Brain microvascular endothelial cell (primary cell): Measurements from ENCODE around the gene STYXL1.
A peak's percentile ranks its signal among the peaks of the same experiment; 100 is the strongest.
"Not testable (repeated sequence)": the region's sequence is repeated elsewhere in the genome, so short reads cannot be mapped to it uniquely, and the experiment has no call there.

Source experiments
- DNase-seq: peaks from one replicate; pipeline ENCODE4 v3.0.0-alpha.2; 2020
- H3K27ac ChIP-seq: fragments of 250-450 bp; sonication (Bioruptor Pico); 2 replicates; pipeline ENCODE4 v1.5.1; 2020; ENCODE audit warnings: mild to moderate bottlenecking, moderate library complexity
- H3K27me3 ChIP-seq: fragments of 250-450 bp; sonication (Bioruptor Pico); replicated peaks from 2 replicates; pipeline ENCODE4 v1.5.1; 2020; ENCODE audit warnings: mild to moderate bottlenecking
- H3K36me3 ChIP-seq: fragments of 250-450 bp; sonication (Bioruptor Pico); replicated peaks from 2 replicates; pipeline ENCODE4 v1.5.1; 2020; ENCODE audit warnings: mild to moderate bottlenecking
- H3K4me3 ChIP-seq: 2 replicates; pipeline ENCODE4 v1.5.1; 2011; ENCODE audit warnings: low read depth, mild to moderate bottlenecking, control low read depth, low read length, moderate library complexity
- in situ Hi-C: cut with HindIII; loops from 2 replicates; pipeline ENCODE4 v1.10.0; 2017; ENCODE audit warnings: low sequenced_read_pairs, low pct_ligation_motif_present
- TF ChIP-seq, protein P1 (sequence below): IDR thresholded peaks from 2 replicates; pipeline ENCODE4 v1.5.1; 2011; ENCODE audit warnings: low read depth, mild to moderate bottlenecking, moderate library complexity, low read length, control low read depth, inconsistent platforms; ENCODE audit errors: missing control alignments

STYXL1 gene, protein sequence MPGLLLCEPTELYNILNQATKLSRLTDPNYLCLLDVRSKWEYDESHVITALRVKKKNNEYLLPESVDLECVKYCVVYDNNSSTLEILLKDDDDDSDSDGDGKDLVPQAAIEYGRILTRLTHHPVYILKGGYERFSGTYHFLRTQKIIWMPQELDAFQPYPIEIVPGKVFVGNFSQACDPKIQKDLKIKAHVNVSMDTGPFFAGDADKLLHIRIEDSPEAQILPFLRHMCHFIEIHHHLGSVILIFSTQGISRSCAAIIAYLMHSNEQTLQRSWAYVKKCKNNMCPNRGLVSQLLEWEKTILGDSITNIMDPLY

DNA sequence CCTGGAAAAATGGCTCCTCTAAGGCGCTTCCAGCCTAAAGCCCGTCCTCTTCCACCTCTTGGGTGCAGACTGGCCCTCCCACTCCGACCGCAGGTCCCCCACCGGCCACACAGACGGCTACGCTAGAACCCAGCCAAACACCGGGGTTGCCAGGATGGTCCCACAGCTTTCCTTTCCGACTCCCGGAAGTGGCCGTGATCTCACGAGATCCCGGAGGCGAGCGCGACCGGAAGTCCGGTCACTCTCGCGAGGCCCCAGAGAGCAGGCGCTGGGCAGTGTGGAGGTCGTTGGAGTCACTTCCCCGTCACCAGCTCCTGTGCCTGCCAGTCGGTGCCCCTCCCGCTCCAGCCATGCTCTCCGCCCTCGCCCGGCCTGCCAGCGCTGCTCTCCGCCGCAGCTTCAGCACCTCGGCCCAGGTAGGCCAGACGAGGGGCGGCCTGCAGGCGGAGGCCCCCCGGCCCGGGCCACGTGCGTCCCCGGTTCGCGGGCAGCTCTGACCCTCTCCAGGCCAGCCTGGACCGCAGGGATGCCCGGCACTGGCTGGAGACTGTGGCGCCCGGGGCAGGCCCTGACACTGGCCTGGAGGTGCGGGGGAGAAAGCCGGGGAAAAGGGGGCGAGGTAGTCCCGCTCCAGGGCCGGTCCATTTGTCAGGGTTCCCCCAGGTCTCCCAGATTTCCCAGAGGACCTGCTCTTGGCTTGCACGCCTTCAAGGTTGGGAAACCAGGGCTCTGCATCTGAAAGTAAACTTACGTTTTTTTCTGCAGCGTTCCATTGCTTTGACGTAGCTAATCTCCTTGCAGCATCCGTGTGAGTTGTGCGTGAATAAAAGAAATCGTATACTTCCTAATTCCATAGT, at the start of gene STYXL1, which contains the start of gene MDH2:
TSS of gene STYXL1 (minus strand) at position 190 of the 857 bp plus-strand sequence. CDS start 17,477 bp downstream, outside the sequence.
TSS of gene MDH2 (plus strand) at position 296 of the 857 bp plus-strand sequence. CDS start at position 351, 55 bp downstream.
- in situ Hi-C loops, result no loop called here
- Histone ChIP-seq H3K36me3 (peaks cover 9% of the 10 kb centered on the region), H3K27me3 (no peaks in the 10 kb centered on the region), H3K4me3 (peak within 1 kb of the TSS; percentile 99), H3K27ac (peak within 1 kb of the TSS; percentile 97)
- DNase-seq, result peak; percentile 94
- TF ChIP-seq, protein P1, sequence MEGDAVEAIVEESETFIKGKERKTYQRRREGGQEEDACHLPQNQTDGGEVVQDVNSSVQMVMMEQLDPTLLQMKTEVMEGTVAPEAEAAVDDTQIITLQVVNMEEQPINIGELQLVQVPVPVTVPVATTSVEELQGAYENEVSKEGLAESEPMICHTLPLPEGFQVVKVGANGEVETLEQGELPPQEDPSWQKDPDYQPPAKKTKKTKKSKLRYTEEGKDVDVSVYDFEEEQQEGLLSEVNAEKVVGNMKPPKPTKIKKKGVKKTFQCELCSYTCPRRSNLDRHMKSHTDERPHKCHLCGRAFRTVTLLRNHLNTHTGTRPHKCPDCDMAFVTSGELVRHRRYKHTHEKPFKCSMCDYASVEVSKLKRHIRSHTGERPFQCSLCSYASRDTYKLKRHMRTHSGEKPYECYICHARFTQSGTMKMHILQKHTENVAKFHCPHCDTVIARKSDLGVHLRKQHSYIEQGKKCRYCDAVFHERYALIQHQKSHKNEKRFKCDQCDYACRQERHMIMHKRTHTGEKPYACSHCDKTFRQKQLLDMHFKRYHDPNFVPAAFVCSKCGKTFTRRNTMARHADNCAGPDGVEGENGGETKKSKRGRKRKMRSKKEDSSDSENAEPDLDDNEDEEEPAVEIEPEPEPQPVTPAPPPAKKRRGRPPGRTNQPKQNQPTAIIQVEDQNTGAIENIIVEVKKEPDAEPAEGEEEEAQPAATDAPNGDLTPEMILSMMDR, result no peak

DNA sequence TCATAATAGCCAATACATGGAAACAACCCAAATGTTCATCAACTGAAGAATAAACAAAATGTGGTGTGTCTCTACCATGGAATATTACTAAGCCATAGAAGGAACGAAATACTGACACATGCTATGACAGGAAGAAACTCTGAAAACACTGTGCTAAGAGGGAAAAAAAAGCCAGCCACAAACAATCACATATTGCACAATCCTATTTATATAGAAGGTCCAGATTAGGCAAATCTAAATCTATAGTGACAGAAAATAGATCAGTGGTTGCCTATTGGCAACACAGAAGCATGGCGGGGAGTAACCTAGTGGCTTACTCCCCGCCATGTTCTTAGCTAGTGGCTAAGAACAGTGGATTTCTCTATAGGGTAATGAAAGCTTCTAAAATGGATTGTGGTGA, 48.1 kb upstream of the STYXL1 start:
- H3K27ac ChIP-seq, result no peak overlapping the region
- TF ChIP-seq, protein P1, result no peak
- H3K27me3 ChIP-seq, result no peaks in the 10 kb centered on the region
- no peak for DNase-seq
- no peaks in the 10 kb centered on the region for H3K36me3 ChIP-seq
- in situ Hi-C loops, result no loop called here
- no peak overlapping the region for H3K4me3 ChIP-seq

DNA sequence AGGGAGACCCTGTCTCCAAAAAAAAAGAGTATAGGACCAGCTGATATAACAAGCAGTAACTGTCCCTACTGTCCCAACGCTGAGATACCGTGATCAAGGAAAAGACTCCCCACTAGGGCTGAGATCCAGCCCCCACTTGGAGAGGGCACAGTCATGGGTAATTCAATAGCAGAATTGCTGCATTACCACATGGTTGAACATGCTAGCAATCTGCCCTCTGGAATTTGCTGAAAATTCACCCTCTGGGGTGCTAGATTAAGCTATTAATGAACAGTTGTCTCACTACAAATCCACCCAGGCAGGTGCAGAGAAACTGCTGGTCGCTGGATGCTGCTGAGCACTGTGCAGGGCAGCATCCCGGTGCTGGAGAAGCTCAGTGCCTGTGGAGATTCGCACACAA, 46.5 kb upstream of the STYXL1 start:
- H3K36me3 ChIP-seq, H3K27me3 ChIP-seq, H3K27ac ChIP-seq, in situ Hi-C loops, H3K4me3 ChIP-seq, DNase-seq: not testable (repeated sequence)

DNA sequence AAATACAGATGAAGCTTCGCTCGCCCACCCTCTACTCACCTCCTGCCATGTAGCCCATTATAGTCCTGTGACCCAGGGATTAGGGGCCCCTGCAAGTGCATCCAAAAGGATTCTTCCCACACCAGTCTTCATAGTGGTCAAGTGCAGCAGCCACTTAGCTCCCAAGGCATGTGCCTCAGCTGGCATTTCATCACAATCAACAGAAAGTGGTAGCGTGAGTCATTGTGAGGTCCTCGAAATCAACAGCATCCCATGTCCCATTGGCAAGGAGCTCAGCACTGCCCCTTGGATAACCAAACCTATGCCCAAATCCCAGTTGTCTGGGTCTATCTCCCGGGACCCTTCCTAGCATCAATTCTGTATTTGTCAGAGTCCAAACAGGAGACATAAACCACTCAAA, 45.7 kb upstream of the STYXL1 start:
- H3K27me3 ChIP-seq, H3K27ac ChIP-seq, H3K4me3 ChIP-seq, in situ Hi-C loops, H3K36me3 ChIP-seq, DNase-seq: not testable (repeated sequence)

DNA sequence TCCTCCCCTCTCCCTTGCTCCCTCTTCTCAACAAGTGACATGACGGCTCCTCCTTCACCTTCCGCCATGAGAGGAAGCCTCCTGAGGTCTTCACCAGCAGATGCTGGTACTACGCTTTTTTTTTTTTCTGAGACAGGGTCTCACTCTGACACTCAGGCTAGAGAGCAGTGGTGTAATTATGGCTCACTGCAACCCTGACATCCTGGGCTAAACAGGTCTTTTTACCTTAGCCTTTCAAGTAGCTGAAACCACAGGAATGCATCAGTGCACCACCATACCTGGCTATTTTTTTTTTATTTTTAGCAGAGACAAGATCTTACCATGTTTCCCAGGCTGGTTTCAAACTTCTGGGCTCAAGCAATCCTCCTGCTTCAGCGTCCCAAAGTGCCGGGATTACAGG, 43.7 kb upstream of the STYXL1 start:
- Histone ChIP-seq H3K27me3 (no peaks in the 10 kb centered on the region), H3K4me3 (no peak overlapping the region), H3K36me3 (no peaks in the 10 kb centered on the region), H3K27ac (no peak overlapping the region)
- DNase-seq, result no peak
- in situ Hi-C loops, result no loop called here
- TF ChIP-seq, protein P1, result no peak

DNA sequence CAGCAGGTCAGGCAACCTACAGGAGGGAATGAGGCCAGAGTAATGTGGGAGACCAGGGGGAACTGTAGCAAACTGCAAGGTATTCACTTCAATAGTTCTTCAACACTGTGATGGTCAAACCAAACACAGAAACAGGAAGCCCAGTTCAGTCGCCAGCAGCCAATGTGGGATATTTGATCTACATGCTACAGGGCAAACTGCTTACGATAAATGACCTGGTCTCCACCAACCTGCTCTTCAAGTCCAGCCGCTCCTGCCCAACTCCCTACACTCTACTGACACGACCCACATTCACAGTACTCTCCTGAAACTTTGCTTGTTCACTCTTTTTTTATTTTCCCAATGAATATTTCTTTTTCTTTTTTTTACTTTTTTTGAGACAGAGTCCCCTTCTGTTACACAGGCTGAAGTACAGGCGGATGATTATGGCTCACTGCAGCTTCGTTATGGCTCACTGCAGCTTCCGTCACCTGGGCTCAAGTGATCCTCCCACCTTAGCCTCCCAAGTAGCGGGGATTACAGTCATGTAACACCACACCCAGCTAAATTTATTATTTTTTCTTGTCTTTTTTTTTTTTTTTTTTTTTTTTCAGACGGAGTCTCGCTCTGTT, 42.2 kb upstream of the STYXL1 start:
- no peak overlapping the region for H3K27ac ChIP-seq
- in situ Hi-C loops, result no loop called here
- no peak overlapping the region for H3K4me3 ChIP-seq
- no peaks in the 10 kb centered on the region for H3K27me3 ChIP-seq
- TF ChIP-seq, protein P1, result no peak
- DNase-seq, result no peak
- no peaks in the 10 kb centered on the region for H3K36me3 ChIP-seq

DNA sequence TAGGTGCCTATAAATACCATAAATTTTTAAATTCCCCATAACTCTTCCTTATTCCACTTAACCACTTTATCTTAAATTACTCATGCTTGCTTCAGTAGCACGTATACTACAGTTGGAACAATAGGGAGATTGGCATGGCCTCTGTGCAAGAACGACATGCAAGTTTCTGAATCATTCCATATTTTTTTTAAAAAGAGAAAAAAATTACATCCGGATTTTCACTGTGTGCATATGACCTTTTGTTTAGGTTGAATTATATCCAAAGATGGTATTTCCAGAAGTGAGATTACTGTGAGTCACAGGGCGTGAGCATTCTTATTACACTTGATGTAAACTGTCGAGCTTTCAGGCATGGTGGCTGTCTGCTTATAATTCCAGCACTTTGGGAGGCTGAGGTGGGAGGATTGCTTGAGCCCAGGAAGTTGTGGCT, 39.6 kb upstream of the STYXL1 start:
- H3K36me3 ChIP-seq, H3K4me3 ChIP-seq, in situ Hi-C loops, H3K27me3 ChIP-seq: not testable (repeated sequence)
- DNase-seq, result peak; percentile 95
- peak overlapping the region; percentile 90 for H3K27ac ChIP-seq
